Nephron progenitor cell (in vitro differentiated cells): Measurements from ENCODE around the gene CRYBG3.
A peak's percentile ranks its signal among the peaks of the same experiment; 100 is the strongest.

Experiments used
- DNase-seq: peaks from one replicate; pipeline ENCODE4 v3.0.0; 2021
- H3K27ac Mint-ChIP-seq: 2 replicates; pipeline ENCODE4 v1.8.0; 2021; ENCODE audit warnings: mild to moderate bottlenecking, moderate library complexity, mixed read lengths
- H3K27me3 Mint-ChIP-seq: 2 replicates; pipeline ENCODE4 v1.8.0; 2021; ENCODE audit warnings: mild to moderate bottlenecking, low read depth, mixed read lengths; ENCODE audit not compliant: poor library complexity
- H3K36me3 Mint-ChIP-seq: 2 replicates; pipeline ENCODE4 v1.8.0; 2021; ENCODE audit warnings: low read depth, mixed read lengths
- H3K4me1 Mint-ChIP-seq: 2 replicates; pipeline ENCODE4 v1.8.0; 2021; ENCODE audit warnings: mixed read lengths
- H3K4me3 Mint-ChIP-seq: 2 replicates; pipeline ENCODE4 v1.8.0; 2021; ENCODE audit warnings: mild to moderate bottlenecking, moderate library complexity, mixed read lengths
- H3K9me3 Mint-ChIP-seq: 2 replicates; pipeline ENCODE4 v1.8.0; 2021; ENCODE audit warnings: mild to moderate bottlenecking, moderate library complexity, mixed read lengths
- CTCF ChIP-seq: fragments of 200-600 bp; sonication (generic); IDR thresholded peaks from 2 replicates; pipeline ENCODE4 v1.5.0; 2021; ENCODE audit warnings: antibody characterized with exemption

CRYBG3 gene

DNA sequence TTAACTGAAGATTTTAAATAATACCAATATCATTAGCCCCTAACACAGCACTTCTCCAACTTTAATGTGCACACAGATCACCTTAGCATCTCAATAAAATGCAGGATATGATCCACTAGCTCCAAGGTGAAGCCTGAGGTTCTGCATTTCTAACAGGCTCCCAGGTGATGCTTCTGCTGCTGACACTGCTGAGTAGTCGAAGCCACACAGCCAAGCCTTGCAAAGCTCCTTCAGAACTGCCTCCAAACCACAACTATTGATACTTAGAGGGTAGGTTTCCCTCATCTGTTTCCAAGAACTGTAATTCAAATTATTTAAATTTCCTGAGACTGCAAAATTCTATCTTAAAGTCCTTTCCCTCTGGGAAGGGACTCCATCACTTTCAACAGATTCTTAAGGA, 146.6 kb downstream of the CRYBG3 start:
- H3K9me3 Mint-ChIP-seq, result no peaks in the 10 kb centered on the region

DNA sequence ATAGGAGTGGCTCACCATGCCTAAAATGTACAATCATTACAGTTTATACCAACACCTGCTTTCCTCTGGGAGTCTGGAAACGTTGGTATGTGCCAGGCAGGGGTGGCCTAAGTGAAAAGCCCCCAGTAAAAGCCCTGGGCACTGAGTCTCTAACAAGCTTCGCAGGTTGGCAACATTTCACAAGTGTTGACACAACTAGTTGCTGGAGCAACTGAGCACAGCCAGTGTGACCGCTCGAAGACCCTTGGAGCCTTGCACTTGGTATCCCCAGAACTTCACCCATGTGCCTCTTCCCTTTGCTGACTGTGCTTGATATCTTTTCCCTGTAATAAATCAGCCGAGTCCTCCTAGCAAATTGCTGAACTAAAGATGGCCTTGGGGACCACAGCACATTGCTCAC, 147.7 kb downstream of the CRYBG3 start:
- Mint-ChIP-seq H3K9me3 (no peaks in the 10 kb centered on the region), H3K4me1 (peaks cover 30% of the 10 kb centered on the region), H3K36me3 (peaks cover 6% of the 10 kb centered on the region), H3K27me3 (peaks cover 18% of the 10 kb centered on the region), H3K27ac (no peak overlapping the region), H3K4me3 (no peak overlapping the region)
- no peak for DNase-seq
- no peak for TF ChIP-seq CTCF

More for the DNA sequence above, 146.6 kb downstream of the CRYBG3 start:
- H3K4me1 Mint-ChIP-seq, result peaks cover 30% of the 10 kb centered on the region
- no peak overlapping the region for H3K27ac Mint-ChIP-seq
- peaks cover 12% of the 10 kb centered on the region for H3K27me3 Mint-ChIP-seq
- H3K36me3 Mint-ChIP-seq, result peaks cover 6% of the 10 kb centered on the region
- H3K4me3 Mint-ChIP-seq, result no peak overlapping the region
- DNase-seq, result no peak
- TF ChIP-seq CTCF, result no peak

- DNase-seq, result no peak
- TF ChIP-seq CTCF, result no peak
- H3K27me3 Mint-ChIP-seq, result peaks cover 21% of the 10 kb centered on the region
These were observed 148.3 kb downstream of the CRYBG3 start for GRCh38 chr3:97970156-97970555.

GRCh38 chr3:97970956-97971620, 149.3 kb downstream of the CRYBG3 start:
- H3K4me3 Mint-ChIP-seq, result peak overlapping the region; percentile 91
- H3K4me1 Mint-ChIP-seq, result peaks cover 30% of the 10 kb centered on the region
- peaks cover 6% of the 10 kb centered on the region for H3K36me3 Mint-ChIP-seq
- H3K27ac Mint-ChIP-seq, result no peak overlapping the region
- no peaks in the 10 kb centered on the region for H3K9me3 Mint-ChIP-seq
- no peak for DNase-seq
- H3K27me3 Mint-ChIP-seq, result peaks cover 22% of the 10 kb centered on the region
- TF ChIP-seq CTCF, result no peak

More at GRCh38 chr3:97970156-97970555, 148.3 kb downstream of the CRYBG3 start:
- Mint-ChIP-seq H3K9me3 (no peaks in the 10 kb centered on the region), H3K27ac (no peak overlapping the region), H3K36me3 (peaks cover 6% of the 10 kb centered on the region), H3K4me3 (peak overlapping the region; percentile 91), H3K4me1 (peaks cover 30% of the 10 kb centered on the region)

GRCh38 chr3:97971679-97972567, 150.1 kb downstream of the CRYBG3 start, which contains the start of gene RIOX2:
Gene RIOX2 (minus strand): TSS chr3:97972431. CDS start chr3:97967593, 4,838 bp downstream.
- H3K36me3 Mint-ChIP-seq, result peaks cover 5% of the 10 kb centered on the region
- no peak within 1 kb of the TSS for H3K27ac Mint-ChIP-seq
- peaks cover 22% of the 10 kb centered on the region for H3K27me3 Mint-ChIP-seq
- DNase-seq, result peak; percentile 74
- H3K9me3 Mint-ChIP-seq, result no peaks in the 10 kb centered on the region
- peak within 1 kb of the TSS; percentile 91 for H3K4me3 Mint-ChIP-seq
- H3K4me1 Mint-ChIP-seq, result peaks cover 30% of the 10 kb centered on the region
- no peak for TF ChIP-seq CTCF
